Measurements from ENCODE around the gene TCEAL3. TPM values are rescaled to one million over a fixed set of nuclear protein-coding genes. Genes with fewer than 3 reads are reported as not detected.

Gene TCEAL3
- total RNA-seq, 1 donor from 2014 or later: 15.2 TPM

DNA sequence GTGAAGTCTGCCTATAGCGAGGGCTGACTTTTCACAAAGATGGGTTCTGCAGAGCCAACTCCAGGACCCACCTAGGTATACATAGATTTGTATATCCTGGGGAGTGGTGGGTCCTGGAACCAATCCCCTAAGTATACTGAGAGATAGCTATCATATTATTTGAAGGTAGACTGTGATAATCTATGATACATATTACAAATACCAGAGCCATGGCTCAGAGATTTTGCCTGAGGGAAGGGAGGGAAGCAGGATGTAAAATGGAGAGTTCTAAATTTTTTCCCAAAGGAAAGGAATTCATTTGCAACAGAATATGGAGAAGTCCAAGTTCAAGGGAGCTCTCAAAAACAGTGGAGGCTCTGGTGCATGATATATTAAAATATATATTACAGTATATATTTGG, 7.2 kb downstream of the TCEAL3 start:
- H3K4me3 Mint-ChIP-seq (ENCODE audit: unreplicated experiment): no peak overlapping the region
- H3K4me2 ChIP-seq (ENCODE audit: low read length): peak overlapping the region; percentile 30
- no peaks in the 10 kb centered on the region for H3K36me3 Mint-ChIP-seq (ENCODE audit: low read depth, unreplicated experiment)
- TF ChIP-seq, protein P1, sequence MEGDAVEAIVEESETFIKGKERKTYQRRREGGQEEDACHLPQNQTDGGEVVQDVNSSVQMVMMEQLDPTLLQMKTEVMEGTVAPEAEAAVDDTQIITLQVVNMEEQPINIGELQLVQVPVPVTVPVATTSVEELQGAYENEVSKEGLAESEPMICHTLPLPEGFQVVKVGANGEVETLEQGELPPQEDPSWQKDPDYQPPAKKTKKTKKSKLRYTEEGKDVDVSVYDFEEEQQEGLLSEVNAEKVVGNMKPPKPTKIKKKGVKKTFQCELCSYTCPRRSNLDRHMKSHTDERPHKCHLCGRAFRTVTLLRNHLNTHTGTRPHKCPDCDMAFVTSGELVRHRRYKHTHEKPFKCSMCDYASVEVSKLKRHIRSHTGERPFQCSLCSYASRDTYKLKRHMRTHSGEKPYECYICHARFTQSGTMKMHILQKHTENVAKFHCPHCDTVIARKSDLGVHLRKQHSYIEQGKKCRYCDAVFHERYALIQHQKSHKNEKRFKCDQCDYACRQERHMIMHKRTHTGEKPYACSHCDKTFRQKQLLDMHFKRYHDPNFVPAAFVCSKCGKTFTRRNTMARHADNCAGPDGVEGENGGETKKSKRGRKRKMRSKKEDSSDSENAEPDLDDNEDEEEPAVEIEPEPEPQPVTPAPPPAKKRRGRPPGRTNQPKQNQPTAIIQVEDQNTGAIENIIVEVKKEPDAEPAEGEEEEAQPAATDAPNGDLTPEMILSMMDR (IDR thresholded peaks at IDR 0.05; ENCODE audit: insufficient read depth, low read depth, low read length): no peak
- no peak for TF ChIP-seq EZH2 (IDR thresholded peaks at IDR 0.05; ENCODE audit: insufficient read depth, low read length)
- no peak overlapping the region for H3K4me3 ChIP-seq (ENCODE audit: insufficient read depth, low read depth, low read length)
- no peaks in the 10 kb centered on the region for H3K27me3 Mint-ChIP-seq (ENCODE audit: low read depth, unreplicated experiment)
- no peaks in the 10 kb centered on the region for H3K27me3 ChIP-seq (ENCODE audit: insufficient read depth, low read length)
- DNase-seq (ENCODE audit: low read depth) (peak; percentile 8), FAIRE-seq (peak; percentile 64)
- no peaks in the 10 kb centered on the region for H3K36me3 ChIP-seq (ENCODE audit: insufficient read depth, low read length)
- H3K9me3 Mint-ChIP-seq (ENCODE audit: unreplicated experiment): no peaks in the 10 kb centered on the region
- no peaks in the 10 kb centered on the region for H4K20me1 ChIP-seq (ENCODE audit: insufficient read depth, low read length)
- no peaks in the 10 kb centered on the region for H3K9me3 ChIP-seq (ENCODE audit: insufficient read depth, low read depth, low read length)
- no peak overlapping the region for H3K27ac Mint-ChIP-seq (ENCODE audit: unreplicated experiment)
- H3K4me1 Mint-ChIP-seq (ENCODE audit: low read depth, unreplicated experiment): peaks cover 11% of the 10 kb centered on the region
- H2AFZ ChIP-seq (ENCODE audit: low read depth, low read length): no peak overlapping the region
- peaks cover 10% of the 10 kb centered on the region for H3K4me1 ChIP-seq (ENCODE audit: insufficient read depth, low read length)
- peak overlapping the region; percentile 6 for H3K27ac ChIP-seq (ENCODE audit: low read depth, low read length)
- no peak overlapping the region for H3K9ac ChIP-seq (ENCODE audit: low read length)
- H3K79me2 ChIP-seq (ENCODE audit: insufficient read depth, low read length): no peaks in the 10 kb centered on the region

DNA sequence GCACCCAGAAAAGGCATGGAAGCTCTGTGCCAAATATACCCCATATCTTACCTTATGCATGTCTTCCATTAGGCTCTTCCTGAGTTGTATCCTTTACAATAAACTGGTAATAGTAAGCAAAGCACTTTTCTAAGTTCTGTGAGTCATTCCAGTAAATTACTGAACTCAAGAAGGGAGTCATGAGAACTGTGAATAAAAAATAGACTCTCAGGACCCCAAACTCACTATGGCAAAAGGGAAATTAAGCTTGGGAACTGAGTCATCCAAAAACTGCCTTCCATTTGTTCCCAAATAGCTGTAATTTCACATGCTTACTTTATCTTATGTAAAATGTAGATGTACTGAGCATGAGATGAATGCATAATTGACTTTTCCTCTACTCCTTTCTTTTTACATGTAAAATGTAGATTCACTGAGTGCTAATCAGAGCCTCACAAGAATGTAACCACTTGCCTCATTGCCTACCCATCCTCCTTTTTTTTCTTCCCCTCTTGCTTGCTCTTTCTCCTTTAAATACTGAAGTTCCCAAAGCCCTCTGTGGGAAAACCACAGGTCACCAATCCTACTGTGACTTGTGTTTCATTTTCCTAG, 8.1 kb downstream of the TCEAL3 start:
- TF ChIP-seq EZH2 (IDR thresholded peaks at IDR 0.05; ENCODE audit: insufficient read depth, low read length): no peak
- TF ChIP-seq, protein P1 (IDR thresholded peaks at IDR 0.05; ENCODE audit: insufficient read depth, low read depth, low read length): no peak
- Histone ChIP-seq H3K79me2 (ENCODE audit: insufficient read depth, low read length) (no peaks in the 10 kb centered on the region), H3K36me3 (ENCODE audit: insufficient read depth, low read length) (no peaks in the 10 kb centered on the region), H3K4me2 (ENCODE audit: low read length) (peak overlapping the region; percentile 11), H3K27me3 (ENCODE audit: insufficient read depth, low read length) (no peaks in the 10 kb centered on the region), H2AFZ (ENCODE audit: low read depth, low read length) (no peak overlapping the region), H3K9ac (ENCODE audit: low read length) (no peak overlapping the region), H4K20me1 (ENCODE audit: insufficient read depth, low read length) (no peaks in the 10 kb centered on the region), H3K4me1 (ENCODE audit: insufficient read depth, low read length) (peaks cover 10% of the 10 kb centered on the region), H3K27ac (ENCODE audit: low read depth, low read length) (no peak overlapping the region), H3K4me3 (ENCODE audit: insufficient read depth, low read depth, low read length) (no peak overlapping the region), H3K9me3 (ENCODE audit: insufficient read depth, low read depth, low read length) (no peaks in the 10 kb centered on the region)
- Mint-ChIP-seq H3K9me3 (ENCODE audit: unreplicated experiment) (no peaks in the 10 kb centered on the region), H3K27me3 (ENCODE audit: low read depth, unreplicated experiment) (no peaks in the 10 kb centered on the region), H3K4me3 (ENCODE audit: unreplicated experiment) (no peak overlapping the region), H3K4me1 (ENCODE audit: low read depth, unreplicated experiment) (peaks cover 11% of the 10 kb centered on the region), H3K36me3 (ENCODE audit: low read depth, unreplicated experiment) (peaks cover 2% of the 10 kb centered on the region), H3K27ac (ENCODE audit: unreplicated experiment) (no peak overlapping the region)
- FAIRE-seq (peak; percentile 91), DNase-seq (ENCODE audit: low read depth) (no peak)

DNA sequence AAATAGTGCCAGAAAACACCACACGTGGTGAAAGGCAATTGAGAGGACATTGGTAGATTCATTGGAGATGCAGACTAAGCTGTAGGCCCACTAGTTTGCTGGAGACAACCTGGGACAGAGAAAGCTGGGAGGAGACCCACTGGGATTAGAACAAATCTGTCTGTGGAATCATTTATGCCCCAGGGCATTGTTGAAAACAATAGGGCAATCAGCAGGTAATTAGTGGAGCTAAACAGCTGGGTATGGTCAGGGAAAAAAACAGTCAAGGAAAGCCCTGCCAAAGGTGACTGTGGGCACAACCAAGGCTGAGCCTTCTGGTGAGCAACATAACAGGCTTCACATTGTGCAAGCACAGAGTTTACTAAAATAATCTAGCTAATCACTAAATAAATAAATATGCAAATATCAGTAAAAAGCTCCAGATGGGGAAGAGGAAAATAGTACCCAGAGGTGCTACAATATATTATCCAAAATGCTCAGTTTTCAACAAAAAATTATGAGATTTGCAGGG, 9.0 kb downstream of the TCEAL3 start:
- no peak for DNase-seq (ENCODE audit: low read depth)
- Mint-ChIP-seq H3K27ac (ENCODE audit: unreplicated experiment) (no peak overlapping the region), H3K4me1 (ENCODE audit: low read depth, unreplicated experiment) (peaks cover 11% of the 10 kb centered on the region), H3K36me3 (ENCODE audit: low read depth, unreplicated experiment) (peaks cover 2% of the 10 kb centered on the region), H3K9me3 (ENCODE audit: unreplicated experiment) (no peaks in the 10 kb centered on the region), H3K27me3 (ENCODE audit: low read depth, unreplicated experiment) (no peaks in the 10 kb centered on the region), H3K4me3 (ENCODE audit: unreplicated experiment) (no peak overlapping the region)
- Histone ChIP-seq H4K20me1 (ENCODE audit: insufficient read depth, low read length) (no peaks in the 10 kb centered on the region), H3K27ac (ENCODE audit: low read depth, low read length) (no peak overlapping the region), H3K79me2 (ENCODE audit: insufficient read depth, low read length) (no peaks in the 10 kb centered on the region), H3K4me2 (ENCODE audit: low read length) (no peak overlapping the region), H3K9me3 (ENCODE audit: insufficient read depth, low read depth, low read length) (no peaks in the 10 kb centered on the region), H2AFZ (ENCODE audit: low read depth, low read length) (no peak overlapping the region), H3K9ac (ENCODE audit: low read length) (no peak overlapping the region), H3K27me3 (ENCODE audit: insufficient read depth, low read length) (no peaks in the 10 kb centered on the region), H3K4me3 (ENCODE audit: insufficient read depth, low read depth, low read length) (no peak overlapping the region), H3K36me3 (ENCODE audit: insufficient read depth, low read length) (no peaks in the 10 kb centered on the region), H3K4me1 (ENCODE audit: insufficient read depth, low read length) (peaks cover 10% of the 10 kb centered on the region)
- no peak for FAIRE-seq
- TF ChIP-seq, protein P1 (IDR thresholded peaks at IDR 0.05; ENCODE audit: insufficient read depth, low read depth, low read length): no peak
- no peak for TF ChIP-seq EZH2 (IDR thresholded peaks at IDR 0.05; ENCODE audit: insufficient read depth, low read length)
